Left lung (tissue), 10 donors: Measurements from ENCODE around the gene KIF21A. TPM values are rescaled to one million over a fixed set of nuclear protein-coding genes. Genes with fewer than 3 reads are reported as not detected.

ENCODE experiments used
- ATAC-seq: fragments of 200-7000 bp; cut with Tn5 transposase; one replicate; pipeline ENCODE4 v1.9.1; 2020; ENCODE audit warnings: moderate library complexity
- DNase-seq, 4 donors: peaks; one replicate each; pipeline ENCODE4 v3.0.0-alpha.2; 2013 to 2020
- H3K27ac ChIP-seq, 2 donors: fragments of 200-600 bp; sonication (generic) in 1 of 2; one replicate each; pipeline versions ENCODE4 v1.5.0 to v1.8.0; 2020 to 2021
- H3K27me3 ChIP-seq, 2 donors: fragments of 200-600 bp; sonication (generic) in 1 of 2; one replicate each; pipeline versions ENCODE4 v1.5.0 to v1.8.0; 2020 to 2021
- H3K36me3 ChIP-seq, 2 donors: fragments of 200-600 bp; sonication (generic) in 1 of 2; one replicate each; pipeline versions ENCODE4 v1.5.0 to v1.8.0; 2020 to 2021
- H3K4me1 ChIP-seq, 2 donors: fragments of 200-600 bp; one replicate each; pipeline ENCODE4 v1.8.0; 2021
- H3K4me3 ChIP-seq, 2 donors: fragments of 200-600 bp; sonication (generic) in 1 of 2; one replicate each; pipeline versions ENCODE4 v1.5.0 to v1.8.0; 2020 to 2021; ENCODE audit warnings: mild to moderate bottlenecking in 1 of 2
- H3K9me3 ChIP-seq, 2 donors: fragments of 200-600 bp; sonication (generic) in 1 of 2; one replicate each; pipeline versions ENCODE4 v1.5.0 to v1.8.0; 2020 to 2021
- CTCF ChIP-seq, 2 donors: fragments of 200-600 bp; sonication (generic) in 1 of 2; IDR thresholded peaks; one replicate each; pipeline versions ENCODE4 v1.5.0 to v1.8.0; 2021; ENCODE audit warnings: antibody characterized with exemption in 2 of 2
- intact Hi-C, 2 donors: fragments of 100-400 bp; cut with DNase I; formaldehyde crosslinking; loops; one replicate each; pipeline versions ENCODE4 v1.11.2 to v1.14.2; 2022
- polyA plus RNA-seq, 6 donors: library from polyadenylated mRNA; unstranded; fragments of 120-200 nt; gene quantifications; one replicate each; pipeline ENCODE4 v1.2.1, GENCODE V29; 2013; ENCODE audit not compliant: insufficient read length in 6 of 6
- total RNA-seq, 2 donors: library from RNA; stranded (reverse); fragmentation: NEBNext Ultra II Directional; extraction: Animal tissue kit (Norgen Biotek cat#: 25700); gene quantifications; one replicate each; pipeline ENCODE4 v1.2.1, GENCODE V29; 2021
- donor health status: DM: no; HTN: yes; CAD: no.
- donor health status: DM: no; HTN: no; CAD: no.

The KIF21A gene
- total and polyA plus RNA-seq, 8 donors, result 12.7 to 19.7 (median 15.6) TPM

GRCh38 chr12:39442831-39443080 is 164 bp downstream of the KIF21A start:
- H3K9me3 ChIP-seq, result no peaks in the 10 kb centered on the region
- no peaks in the 10 kb centered on the region for H3K36me3 ChIP-seq
- DNase-seq (peak in 2 of 4 donors; percentile 8 to 36), ATAC-seq (peak; percentile 39)
- TF ChIP-seq CTCF (IDR thresholded peaks at IDR 0.05), result no peak
- H3K27me3 ChIP-seq, result peaks cover 0 to 47% of the 10 kb centered on the region in 2 donors
- H3K4me1 ChIP-seq, result peaks cover 0 to 14% of the 10 kb centered on the region in 2 donors
- H3K27ac ChIP-seq, result peak overlapping the region; percentile 79 to 80
- peak overlapping the region; percentile 55 to 59 for H3K4me3 ChIP-seq
- intact Hi-C loops, result no loop called here

DNA sequence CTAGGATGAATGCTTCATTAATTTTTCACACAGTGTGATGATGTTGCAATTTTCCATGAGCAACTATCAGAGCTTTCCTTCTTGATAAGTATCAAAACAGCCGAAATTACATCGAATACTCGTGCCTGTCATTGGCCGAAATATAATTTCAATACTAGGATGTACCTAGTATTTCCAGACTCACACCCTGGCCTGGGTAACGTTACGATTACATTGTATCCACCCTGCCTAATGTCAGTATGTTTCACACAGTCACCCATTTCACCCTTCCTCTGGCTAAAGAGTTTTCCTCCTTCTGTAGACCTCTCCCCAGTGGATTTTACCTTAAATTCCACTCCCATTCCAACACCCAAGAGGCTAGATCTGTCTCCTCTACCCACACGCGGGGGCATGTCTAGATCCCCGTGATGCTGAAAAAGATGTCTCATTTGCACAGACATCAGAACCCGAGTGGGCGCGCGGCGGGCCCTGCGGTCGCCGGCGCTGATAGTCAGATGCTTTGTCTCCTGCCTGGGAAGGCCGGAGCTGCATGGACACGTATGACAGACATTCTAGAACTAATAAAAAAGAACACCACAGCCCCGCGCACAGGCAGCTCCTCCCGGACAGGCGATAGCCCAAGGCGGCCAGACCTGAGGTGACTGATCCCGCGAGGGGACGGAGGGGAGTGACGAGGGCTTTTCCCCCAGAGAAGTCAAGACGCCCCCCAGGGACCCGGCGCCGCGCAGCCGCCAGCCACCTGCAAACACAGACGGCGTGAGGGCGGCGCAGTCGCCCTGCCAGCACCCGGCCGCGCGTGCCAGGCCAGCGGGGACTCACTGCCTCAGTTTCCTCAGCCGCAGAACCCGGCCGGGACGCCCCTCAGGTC is 723 bp downstream of the KIF21A start:
- Histone ChIP-seq H3K27ac (peak overlapping the region; percentile 79 to 80), H3K27me3 (peaks cover 0 to 47% of the 10 kb centered on the region in 2 donors), H3K9me3 (no peaks in the 10 kb centered on the region), H3K36me3 (no peaks in the 10 kb centered on the region), H3K4me3 (peak overlapping the region; percentile 55 to 59), H3K4me1 (peaks cover 0 to 14% of the 10 kb centered on the region in 2 donors)
- ATAC-seq (peak; percentile 13), DNase-seq (peak in 2 of 4 donors; percentile 25 to 33)
- no peak for TF ChIP-seq CTCF (IDR thresholded peaks at IDR 0.05)
- intact Hi-C loops, result no loop called here

DNA sequence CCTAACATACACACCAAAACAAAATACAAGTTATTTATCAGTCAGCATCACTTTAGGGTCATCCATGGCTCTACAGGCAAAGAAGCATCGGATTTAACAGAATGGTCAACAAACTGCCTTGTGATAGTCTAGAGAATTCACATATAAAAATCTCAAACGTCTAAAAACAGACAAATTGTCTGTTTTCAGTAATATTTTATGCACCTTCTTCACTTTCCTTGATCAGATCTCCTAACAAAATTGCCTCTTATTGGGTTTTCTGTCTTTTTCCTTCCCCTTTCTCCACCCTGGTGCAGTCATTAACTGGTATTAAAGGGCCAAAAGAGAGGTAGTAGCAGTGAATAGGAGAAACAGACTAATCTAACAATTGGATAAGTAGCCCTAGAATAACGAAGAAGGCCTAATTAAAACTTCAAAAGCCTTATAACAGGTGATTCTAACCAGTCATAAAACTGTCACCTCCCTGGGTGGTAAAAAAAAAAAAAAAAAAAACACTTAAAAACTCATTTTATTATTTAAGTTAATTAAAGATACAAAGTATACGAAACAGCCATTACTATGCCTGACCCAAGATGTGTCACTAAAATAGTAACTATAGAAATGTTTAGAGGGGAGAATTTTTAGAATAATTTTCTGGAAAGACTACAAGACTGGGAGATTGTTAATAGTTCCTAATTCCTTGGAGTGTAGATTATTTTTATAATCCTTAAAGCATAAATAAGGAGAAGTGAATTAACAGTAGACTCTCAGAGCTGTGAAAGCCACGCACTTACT is 1.5 kb downstream of the KIF21A start:
- Histone ChIP-seq H3K27ac (no peak overlapping the region), H3K9me3 (no peaks in the 10 kb centered on the region), H3K36me3 (no peaks in the 10 kb centered on the region), H3K4me1 (peaks cover 0 to 14% of the 10 kb centered on the region in 2 donors), H3K4me3 (peak overlapping the region in 1 of 2 donors; percentile 55), H3K27me3 (peaks cover 0 to 47% of the 10 kb centered on the region in 2 donors)
- ATAC-seq, result no peak
- TF ChIP-seq CTCF (IDR thresholded peaks at IDR 0.05), result no peak
- intact Hi-C loops, result no loop called here
- DNase-seq, result no peak

GRCh38 chr12:39440781-39441180 is 2.1 kb downstream of the KIF21A start:
- intact Hi-C loops, result no loop called here

More at GRCh38 chr12:39440781-39441180, 2.1 kb downstream of the KIF21A start:
- H3K4me1 ChIP-seq, result peaks cover 0 to 14% of the 10 kb centered on the region in 2 donors
- TF ChIP-seq CTCF (IDR thresholded peaks at IDR 0.05), result no peak
- H3K27me3 ChIP-seq, result peaks cover 0 to 47% of the 10 kb centered on the region in 2 donors
- H3K36me3 ChIP-seq, result no peaks in the 10 kb centered on the region
- no peaks in the 10 kb centered on the region for H3K9me3 ChIP-seq
- H3K27ac ChIP-seq, result no peak overlapping the region
- ATAC-seq (no peak), DNase-seq (no peak)
- H3K4me3 ChIP-seq, result no peak overlapping the region
